ENCODE measurements around the gene SAMD4A. TPM values are rescaled to one million over a fixed set of nuclear protein-coding genes. Genes with fewer than 3 reads are reported as not detected.
A peak's percentile ranks its signal among the peaks of the same experiment; 100 is the strongest.

SAMD4A gene
- total RNA-seq, 2 donors from 2014 or later: 1.9 to 8.0 TPM

DNA sequence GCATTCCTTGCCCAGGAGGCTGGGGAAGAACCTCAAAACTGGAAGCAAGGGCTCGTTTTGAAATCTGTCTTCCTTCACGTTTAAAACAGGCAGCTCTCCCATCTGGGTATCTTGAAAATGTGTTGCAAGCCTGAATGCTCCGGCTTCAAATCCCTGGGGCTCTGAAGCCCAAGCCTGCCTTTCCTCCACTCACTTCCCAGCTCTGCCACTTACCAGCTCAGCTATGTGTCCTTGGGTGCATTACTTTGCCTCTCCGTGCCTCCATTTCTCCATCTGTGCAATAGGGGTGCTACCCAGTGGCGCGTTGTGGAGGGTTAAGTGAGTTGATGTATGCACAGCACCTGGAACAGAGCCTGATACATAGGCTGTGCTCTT is 238.1 kb downstream of the SAMD4A start:
- H3K27me3 Mint-ChIP-seq (ENCODE audit: insufficient read depth): peaks cover 57% of the 10 kb centered on the region
- DNase-seq: no peak
- Histone ChIP-seq H3K4me1 (ENCODE audit: control insufficient read depth, insufficient read depth, low read length) (no peaks in the 10 kb centered on the region), H3K27ac (ENCODE audit: low read depth, low read length) (no peak overlapping the region), H3K4me3 (ENCODE audit: low read length) (no peak overlapping the region), H3K9ac (ENCODE audit: extremely low read depth, low read length, poor library complexity, severe bottlenecking) (no peak overlapping the region), H3K27me3 (ENCODE audit: control insufficient read depth, insufficient read depth, low read length, poor library complexity, severe bottlenecking) (peaks cover 18% of the 10 kb centered on the region), H3K9me3 (ENCODE audit: control insufficient read depth, low read length) (peaks cover 6% of the 10 kb centered on the region), H3K36me3 (ENCODE audit: control insufficient read depth, insufficient read depth, low read length) (no peaks in the 10 kb centered on the region)
- H3K9me3 Mint-ChIP-seq: peaks cover 3% of the 10 kb centered on the region
- TF ChIP-seq, protein P1, sequence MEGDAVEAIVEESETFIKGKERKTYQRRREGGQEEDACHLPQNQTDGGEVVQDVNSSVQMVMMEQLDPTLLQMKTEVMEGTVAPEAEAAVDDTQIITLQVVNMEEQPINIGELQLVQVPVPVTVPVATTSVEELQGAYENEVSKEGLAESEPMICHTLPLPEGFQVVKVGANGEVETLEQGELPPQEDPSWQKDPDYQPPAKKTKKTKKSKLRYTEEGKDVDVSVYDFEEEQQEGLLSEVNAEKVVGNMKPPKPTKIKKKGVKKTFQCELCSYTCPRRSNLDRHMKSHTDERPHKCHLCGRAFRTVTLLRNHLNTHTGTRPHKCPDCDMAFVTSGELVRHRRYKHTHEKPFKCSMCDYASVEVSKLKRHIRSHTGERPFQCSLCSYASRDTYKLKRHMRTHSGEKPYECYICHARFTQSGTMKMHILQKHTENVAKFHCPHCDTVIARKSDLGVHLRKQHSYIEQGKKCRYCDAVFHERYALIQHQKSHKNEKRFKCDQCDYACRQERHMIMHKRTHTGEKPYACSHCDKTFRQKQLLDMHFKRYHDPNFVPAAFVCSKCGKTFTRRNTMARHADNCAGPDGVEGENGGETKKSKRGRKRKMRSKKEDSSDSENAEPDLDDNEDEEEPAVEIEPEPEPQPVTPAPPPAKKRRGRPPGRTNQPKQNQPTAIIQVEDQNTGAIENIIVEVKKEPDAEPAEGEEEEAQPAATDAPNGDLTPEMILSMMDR (conservative IDR thresholded peaks at IDR 0.05): no peak
- no peak overlapping the region for H3K27ac Mint-ChIP-seq
- H3K36me3 Mint-ChIP-seq (ENCODE audit: low read depth): no peaks in the 10 kb centered on the region
- peaks cover 12% of the 10 kb centered on the region for H3K4me1 Mint-ChIP-seq
- 71 to 83% methylated on average over 5 to 6 of the region's 6 CpGs for WGBS, 2 experiments (ENCODE audit: insufficient coverage in 1 of 2, insufficient read length in 1 of 2)
- no peak overlapping the region for H3K4me3 Mint-ChIP-seq

DNA sequence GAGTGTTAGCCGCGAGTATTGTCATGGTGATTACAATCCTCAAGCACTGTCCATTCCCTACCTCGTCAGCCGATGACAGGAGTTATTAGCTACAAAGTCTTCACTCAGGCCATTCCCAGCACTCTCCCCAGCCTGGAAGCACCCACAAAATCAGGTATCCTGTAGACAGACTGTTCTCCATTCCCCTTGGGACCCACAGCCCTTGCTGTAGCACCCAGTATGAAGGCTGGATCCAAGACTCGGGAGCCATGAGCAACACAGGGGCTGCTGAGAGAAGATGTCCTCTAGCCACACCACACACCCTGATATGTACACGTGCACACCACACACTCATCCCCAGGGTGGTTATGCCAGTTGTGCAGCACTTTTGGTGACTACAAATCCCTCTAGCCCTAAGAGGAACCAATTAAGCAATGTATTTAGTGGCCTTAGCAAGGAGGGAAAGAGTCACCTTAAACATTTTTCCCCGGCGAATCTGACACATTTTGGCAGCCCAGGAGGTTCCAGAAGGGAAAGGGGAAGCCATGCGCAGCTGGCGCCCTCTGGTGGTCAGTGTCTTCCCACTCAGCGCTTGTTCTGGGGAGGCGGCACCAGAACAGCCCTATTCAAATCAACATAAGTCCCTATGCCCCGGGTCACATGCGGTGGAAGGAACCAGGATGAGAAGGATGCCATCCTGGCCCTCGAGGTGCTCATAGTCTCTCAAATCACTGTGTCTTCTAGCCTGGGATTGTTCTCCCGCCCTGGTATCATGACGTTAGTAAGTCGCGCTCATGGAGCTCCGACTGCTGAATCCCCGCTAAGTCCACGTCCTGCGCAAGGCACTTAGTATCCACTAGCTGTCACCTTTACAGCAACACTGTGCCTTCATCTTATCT is 238.8 kb downstream of the SAMD4A start:
- peaks cover 3% of the 10 kb centered on the region for H3K9me3 Mint-ChIP-seq
- peak; percentile 97 for DNase-seq
- Histone ChIP-seq H3K4me3 (ENCODE audit: low read length) (no peak overlapping the region), H3K36me3 (ENCODE audit: control insufficient read depth, insufficient read depth, low read length) (no peaks in the 10 kb centered on the region), H3K9ac (ENCODE audit: extremely low read depth, low read length, poor library complexity, severe bottlenecking) (no peak overlapping the region), H3K9me3 (ENCODE audit: control insufficient read depth, low read length) (peaks cover 6% of the 10 kb centered on the region), H3K27ac (ENCODE audit: low read depth, low read length) (no peak overlapping the region), H3K27me3 (ENCODE audit: control insufficient read depth, insufficient read depth, low read length, poor library complexity, severe bottlenecking) (peaks cover 18% of the 10 kb centered on the region), H3K4me1 (ENCODE audit: control insufficient read depth, insufficient read depth, low read length) (no peaks in the 10 kb centered on the region)
- H3K4me1 Mint-ChIP-seq: peaks cover 13% of the 10 kb centered on the region
- WGBS, 2 experiments (ENCODE audit: insufficient coverage in 1 of 2, insufficient read length in 1 of 2): 54 to 64% methylated on average over 16 to 23 of the region's 23 CpGs
- TF ChIP-seq, protein P1 (conservative IDR thresholded peaks at IDR 0.05): peak; percentile 99
- H3K4me3 Mint-ChIP-seq: no peak overlapping the region
- peaks cover 55% of the 10 kb centered on the region for H3K27me3 Mint-ChIP-seq (ENCODE audit: insufficient read depth)
- no peaks in the 10 kb centered on the region for H3K36me3 Mint-ChIP-seq (ENCODE audit: low read depth)
- H3K27ac Mint-ChIP-seq: no peak overlapping the region

- WGBS, 2 experiments (ENCODE audit: insufficient coverage in 1 of 2, insufficient read length in 1 of 2): 92 to 93% methylated on average over 9 to 10 of the region's 10 CpGs
- H3K36me3 Mint-ChIP-seq (ENCODE audit: low read depth): no peaks in the 10 kb centered on the region
These were observed 239.7 kb downstream of the SAMD4A start for GRCh38 chr14:54806616-54807015.

More at GRCh38 chr14:54806616-54807015, 239.7 kb downstream of the SAMD4A start:
- no peaks in the 10 kb centered on the region for H3K9me3 Mint-ChIP-seq
- peaks cover 22% of the 10 kb centered on the region for H3K4me1 Mint-ChIP-seq
- no peaks in the 10 kb centered on the region for H3K36me3 ChIP-seq (ENCODE audit: control insufficient read depth, insufficient read depth, low read length)
- no peak overlapping the region for H3K4me3 Mint-ChIP-seq
- H3K27me3 Mint-ChIP-seq (ENCODE audit: insufficient read depth): peaks cover 53% of the 10 kb centered on the region
- H3K27ac ChIP-seq (ENCODE audit: low read depth, low read length): no peak overlapping the region
- H3K9ac ChIP-seq (ENCODE audit: extremely low read depth, low read length, poor library complexity, severe bottlenecking): no peak overlapping the region
- peaks cover 18% of the 10 kb centered on the region for H3K27me3 ChIP-seq (ENCODE audit: control insufficient read depth, insufficient read depth, low read length, poor library complexity, severe bottlenecking)
- no peak for DNase-seq
- H3K27ac Mint-ChIP-seq: no peak overlapping the region
- TF ChIP-seq, protein P1 (conservative IDR thresholded peaks at IDR 0.05): no peak
- H3K9me3 ChIP-seq (ENCODE audit: control insufficient read depth, low read length): no peaks in the 10 kb centered on the region
- no peaks in the 10 kb centered on the region for H3K4me1 ChIP-seq (ENCODE audit: control insufficient read depth, insufficient read depth, low read length)
- no peak overlapping the region for H3K4me3 ChIP-seq (ENCODE audit: low read length)
